NK-92 treated with Interleukin-12 subunit alpha and Interleukin-12 subunit beta, amount 100 ng/mL, for 24 hours (cell line): ENCODE results near the gene CTTN.

Experiments used
- DNase-seq: peaks from one replicate; lab custom pipeline; 2025; lab: John Stamatoyannopoulos, UW

CTTN gene

DNA sequence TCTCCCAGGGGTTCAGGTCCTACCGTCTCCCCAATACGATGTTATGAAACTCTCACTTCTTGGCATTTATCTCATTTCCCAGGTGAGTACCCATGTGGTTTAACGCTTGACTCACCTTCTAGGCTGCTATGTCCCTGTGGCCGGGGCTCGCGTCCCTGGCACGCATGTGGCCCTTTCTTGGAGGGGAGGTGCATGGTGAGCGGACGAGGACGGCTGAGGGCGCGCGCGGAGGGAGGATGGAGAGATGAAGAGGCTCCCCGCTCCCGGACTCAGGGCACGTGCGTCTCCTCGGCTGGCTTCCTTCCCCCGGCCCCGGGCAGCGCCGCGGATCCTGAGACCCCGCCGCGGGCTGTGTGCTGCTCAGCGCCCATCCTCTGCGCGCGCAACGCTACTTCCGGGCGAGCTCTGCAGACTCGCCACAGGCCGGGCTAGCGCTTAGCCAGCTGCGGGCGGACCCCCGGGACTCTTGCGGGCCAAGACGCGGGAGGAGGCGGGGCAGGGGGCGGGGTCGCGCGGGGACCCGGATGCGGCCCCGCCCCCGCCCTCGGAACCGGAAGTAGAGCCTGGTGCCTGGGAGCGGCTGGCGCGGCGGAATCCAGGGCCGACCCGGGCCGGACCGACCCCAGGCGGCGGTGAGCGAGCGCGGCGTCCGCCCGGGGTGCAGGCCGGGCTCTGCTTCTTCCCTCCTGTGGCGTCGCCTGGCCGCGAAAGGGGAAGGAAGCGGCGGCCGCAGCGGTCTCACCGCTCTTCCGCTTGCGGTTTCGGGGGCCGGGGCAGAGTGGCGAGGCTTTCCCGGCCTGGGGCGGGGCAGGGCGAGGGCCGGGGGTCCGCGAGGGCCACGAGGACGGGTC is at the start of gene CTTN:
CTTN (plus strand) TSS at position 547 of the 851 bp plus-strand sequence. CDS start 8,769 bp downstream, outside the sequence.
- DNase-seq: no peak

DNA sequence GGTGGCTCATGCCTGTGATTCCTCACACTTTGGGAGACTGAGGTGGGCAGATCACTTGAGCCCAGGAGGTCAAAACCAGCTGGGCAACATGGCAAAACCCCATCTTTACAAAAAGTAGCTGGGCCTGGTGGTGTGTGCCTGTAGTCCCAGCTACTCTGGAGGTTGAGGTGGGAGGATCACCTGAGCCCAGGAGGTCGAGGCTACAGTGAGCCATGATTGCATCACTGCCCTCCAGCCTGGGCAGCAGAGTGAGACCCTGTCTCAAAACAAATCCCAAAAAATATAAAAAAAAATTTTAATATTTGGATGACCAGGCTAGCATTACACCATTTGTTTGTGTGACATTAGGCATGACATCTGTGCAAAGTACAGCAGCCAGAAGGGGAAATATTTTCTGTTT is 49.7 kb upstream of the CTTN start:
- no peak for DNase-seq

DNA sequence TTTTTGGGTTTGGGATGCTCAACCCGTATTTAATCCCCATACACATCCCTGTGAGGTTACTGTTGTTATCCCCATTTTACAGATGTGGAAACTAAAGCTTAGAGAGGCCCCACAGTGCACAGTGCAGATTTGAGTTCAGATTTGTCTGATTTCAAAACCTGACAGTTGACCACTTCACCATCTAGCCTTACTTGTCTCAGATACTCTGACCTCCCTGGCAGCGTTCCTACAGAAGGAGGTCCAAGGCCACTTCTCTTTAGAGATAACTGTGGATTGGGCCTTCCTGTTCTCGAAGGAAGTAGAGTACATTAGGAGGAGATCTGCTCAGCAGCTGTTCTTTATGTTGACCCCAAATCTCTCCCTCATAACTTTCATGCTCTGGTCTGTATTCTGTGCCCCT is 46.7 kb upstream of the CTTN start:
- DNase-seq: no peak

GRCh38 chr11:70352100-70352499 is 46.2 kb upstream of the CTTN start:
- no peak for DNase-seq

- DNase-seq: no peak
These were observed 45.7 kb upstream of the CTTN start for GRCh38 chr11:70352601-70353000.

- no peak for DNase-seq
These were observed 45.0 kb upstream of the CTTN start for GRCh38 chr11:70353329-70353728.

DNA sequence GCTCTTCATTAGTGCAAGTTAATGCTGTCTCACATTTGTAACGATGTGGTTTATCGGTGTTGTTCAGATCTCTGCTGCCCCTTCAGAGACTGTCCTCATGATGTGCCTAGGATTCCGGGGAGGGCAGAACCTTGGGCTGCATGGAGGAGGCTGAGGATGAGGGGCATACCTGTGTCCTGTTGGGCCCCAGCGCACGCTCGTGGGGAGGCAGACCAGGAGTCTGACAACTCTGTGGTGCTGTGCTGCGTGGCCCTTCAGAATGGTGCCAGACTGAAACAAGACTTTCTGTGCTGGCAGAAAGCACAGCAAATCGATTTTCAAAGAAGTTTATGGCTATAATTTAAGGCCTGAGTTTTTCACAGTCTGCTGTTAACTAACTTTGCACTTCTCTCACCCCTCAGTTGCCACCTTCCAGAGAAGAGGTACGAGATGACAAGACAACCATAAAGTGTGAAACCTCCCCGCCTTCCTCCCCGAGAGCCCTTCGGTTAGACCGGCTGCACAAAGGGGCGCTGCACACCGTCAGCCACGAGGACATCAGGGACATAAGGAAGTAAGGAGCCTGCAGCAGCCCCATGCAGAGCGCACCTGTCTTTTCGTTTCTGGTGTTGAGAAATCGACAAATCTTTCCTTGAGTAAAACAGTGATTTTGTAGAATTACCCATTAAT is 44.3 kb upstream of the CTTN start:
- no peak for DNase-seq

DNA sequence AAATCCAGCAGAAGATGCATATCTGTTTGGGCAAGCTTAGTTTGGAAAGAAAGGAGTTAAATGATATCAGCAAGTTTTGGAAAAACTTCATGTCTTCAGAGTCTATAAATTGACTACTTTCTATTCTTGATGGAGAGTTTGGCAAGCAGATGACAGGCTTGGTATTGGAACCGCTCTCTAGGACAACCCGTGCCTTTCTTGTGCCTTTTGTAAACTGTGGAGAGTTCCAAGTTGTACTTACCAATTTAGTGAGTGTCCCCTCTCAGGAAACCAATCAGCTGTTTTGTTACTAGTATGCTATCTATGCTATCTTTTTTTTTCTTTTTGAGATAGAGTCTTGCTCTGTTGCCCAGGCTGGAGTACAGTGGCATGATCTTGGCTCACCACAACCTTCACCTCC is 43.7 kb upstream of the CTTN start:
- DNase-seq: no peak

DNA sequence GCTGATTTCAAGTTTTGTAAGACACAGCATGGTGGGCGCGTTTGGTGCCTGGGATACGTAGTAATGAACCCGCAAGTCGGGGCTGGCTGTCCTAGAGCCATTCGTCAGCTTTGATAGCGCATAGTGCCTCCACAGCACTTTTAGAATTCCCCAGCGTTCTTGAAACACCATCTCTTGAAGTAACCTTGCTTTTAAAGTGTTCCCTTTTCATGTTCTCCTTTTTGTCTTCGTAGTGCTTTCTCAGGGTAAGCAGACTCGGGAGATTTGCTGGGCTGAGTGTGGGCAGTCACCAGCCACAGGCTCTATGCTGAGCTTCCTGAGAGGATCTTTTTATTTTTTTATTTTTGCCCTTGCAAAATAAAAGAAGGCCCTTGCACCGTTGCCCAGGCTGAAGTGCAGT is 39.6 kb upstream of the CTTN start:
- DNase-seq: no peak

GRCh38 chr11:70359451-70360205 is 38.7 kb upstream of the CTTN start:
- no peak for DNase-seq

DNA sequence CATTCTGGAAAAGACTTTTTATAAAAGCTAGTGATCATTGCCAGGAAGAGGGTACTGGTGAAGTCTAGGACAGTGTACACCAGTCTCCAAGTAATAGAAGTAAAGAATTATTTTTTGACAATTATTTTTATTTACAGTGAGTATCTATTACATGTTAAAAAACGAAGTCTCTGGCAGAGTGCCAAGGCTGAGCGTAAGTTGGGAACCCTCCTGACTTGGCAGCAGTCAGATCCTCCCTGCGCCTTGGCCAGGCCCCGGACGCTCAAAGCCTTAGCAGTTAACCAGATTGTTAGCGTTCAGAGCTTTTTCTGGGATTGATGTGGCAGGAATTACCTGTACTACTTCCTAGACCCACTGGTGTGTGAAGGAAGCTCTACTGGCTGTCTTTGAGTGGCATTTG is 38.1 kb upstream of the CTTN start:
- no peak for DNase-seq

GRCh38 chr11:70364178-70364577 is 34.2 kb upstream of the CTTN start:
- DNase-seq: no peak

DNA sequence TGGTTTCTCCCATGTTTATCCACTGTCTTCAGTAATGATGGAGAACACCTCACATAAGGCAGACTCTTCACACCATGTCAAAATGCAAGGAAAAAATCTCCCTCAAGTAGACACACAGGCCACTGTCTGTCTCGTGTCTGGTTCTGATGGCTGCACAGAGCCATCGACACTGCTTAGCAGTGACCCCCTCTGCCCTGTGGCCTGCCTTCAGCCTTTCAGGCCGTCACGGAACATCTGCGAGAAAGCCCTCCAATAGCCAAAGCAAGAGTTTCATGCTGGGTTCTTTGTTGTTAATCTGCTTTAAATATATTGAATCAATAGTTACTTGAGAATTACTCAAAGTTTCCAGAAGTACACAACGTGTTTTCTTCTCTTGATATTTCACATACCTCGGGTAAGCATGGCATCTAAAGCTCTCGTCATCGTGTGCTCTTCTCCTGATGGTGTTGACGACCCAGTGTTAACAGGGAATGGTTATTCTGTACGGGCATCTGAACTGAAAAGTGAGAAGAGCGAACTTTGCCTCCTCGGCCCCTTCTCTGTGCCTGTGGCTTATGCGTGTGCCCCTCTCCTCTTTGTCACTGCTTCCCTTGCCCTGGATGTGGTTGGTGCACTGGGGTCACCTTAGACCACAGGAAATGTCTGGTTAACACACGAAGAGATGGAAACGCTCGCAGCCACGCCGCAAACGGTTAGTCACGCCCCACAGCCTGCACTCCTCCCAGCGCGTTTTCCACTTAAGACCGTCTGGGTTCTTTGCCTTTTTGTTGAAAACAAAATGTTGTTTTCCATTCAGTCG is 33.4 kb upstream of the CTTN start:
- peak; percentile 86 for DNase-seq

- DNase-seq: no peak
These were observed 32.8 kb upstream of the CTTN start for GRCh38 chr11:70365544-70365927.

GRCh38 chr11:70367071-70367470 is 31.3 kb upstream of the CTTN start:
- no peak for DNase-seq

GRCh38 chr11:70368961-70369360 is 29.4 kb upstream of the CTTN start:
- DNase-seq: no peak

DNA sequence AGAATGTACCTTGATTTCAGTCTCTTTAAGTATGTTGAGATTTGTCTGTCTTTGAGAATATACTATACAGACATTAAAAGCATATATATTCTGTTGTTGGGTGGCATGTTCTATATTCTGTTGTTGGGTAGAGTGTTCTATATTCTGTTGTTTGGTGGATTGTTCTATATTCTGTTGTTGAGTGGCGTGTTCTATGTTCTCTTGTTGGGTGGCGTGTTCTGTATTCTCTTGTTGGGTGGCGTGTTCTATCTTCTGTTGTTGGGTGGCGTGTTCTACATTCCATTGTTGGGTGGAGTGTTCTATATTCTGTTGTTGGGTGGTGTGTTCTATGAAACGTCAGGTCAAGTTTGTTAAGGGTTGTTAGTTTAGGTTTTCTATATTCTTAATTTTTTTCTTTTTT is 27.1 kb upstream of the CTTN start:
- no peak for DNase-seq

DNA sequence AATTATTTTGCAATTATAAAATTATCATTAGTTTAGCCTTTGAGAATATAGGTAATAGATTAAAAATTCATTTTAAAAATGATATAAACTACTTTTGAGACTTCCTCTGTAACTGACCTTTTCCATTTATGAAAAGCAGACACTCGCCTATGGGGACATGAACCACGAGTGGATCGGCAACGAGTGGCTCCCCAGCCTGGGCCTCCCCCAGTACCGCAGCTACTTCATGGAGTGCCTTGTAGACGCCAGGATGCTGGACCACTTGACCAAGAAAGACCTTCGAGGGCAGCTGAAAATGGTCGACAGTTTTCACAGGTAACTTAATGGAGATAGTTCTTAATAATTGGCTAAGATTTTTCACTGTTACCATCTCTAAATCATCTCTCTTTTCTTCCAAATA is 26.3 kb upstream of the CTTN start:
- DNase-seq: no peak

DNA sequence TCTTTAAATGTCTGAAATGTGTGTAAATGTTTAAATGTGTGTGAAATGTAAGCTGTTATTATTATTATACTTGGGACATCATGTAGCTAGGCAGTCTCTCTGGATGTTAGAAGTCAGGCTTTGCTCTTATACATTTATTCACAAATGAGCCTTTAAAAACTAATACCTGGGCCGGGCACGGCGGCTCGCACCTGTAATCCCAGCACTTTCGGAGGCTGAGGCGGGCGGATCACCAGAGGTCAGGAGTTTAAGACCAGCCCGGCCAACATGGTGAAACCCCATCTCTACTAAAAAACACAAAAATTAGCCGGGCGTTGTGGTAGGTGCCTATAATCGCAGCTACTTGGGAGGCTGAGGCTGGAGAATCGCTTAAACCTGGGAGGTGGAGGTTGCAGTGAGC is 21.7 kb upstream of the CTTN start:
- no peak for DNase-seq

DNA sequence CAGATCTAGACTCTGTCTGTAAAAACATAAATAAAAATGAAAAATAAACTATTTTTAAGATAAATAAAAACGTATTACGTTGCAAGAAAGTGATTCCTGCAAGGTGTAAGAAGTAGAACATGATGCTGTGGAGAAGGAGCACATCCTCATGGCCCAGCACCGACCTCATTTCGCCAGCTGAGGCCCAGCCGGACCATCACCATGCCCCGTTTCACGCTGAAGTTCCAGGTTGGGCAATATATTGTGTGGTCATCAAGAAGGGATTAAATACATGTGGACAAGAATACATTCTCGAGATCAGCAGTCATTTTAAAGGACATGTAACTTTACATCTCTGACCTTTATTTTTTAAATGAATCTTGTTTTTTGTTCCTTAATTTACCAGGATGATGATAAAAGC is 20.7 kb upstream of the CTTN start:
- no peak for DNase-seq

- DNase-seq: no peak
These were observed 19.7 kb upstream of the CTTN start for GRCh38 chr11:70378506-70379134.

DNA sequence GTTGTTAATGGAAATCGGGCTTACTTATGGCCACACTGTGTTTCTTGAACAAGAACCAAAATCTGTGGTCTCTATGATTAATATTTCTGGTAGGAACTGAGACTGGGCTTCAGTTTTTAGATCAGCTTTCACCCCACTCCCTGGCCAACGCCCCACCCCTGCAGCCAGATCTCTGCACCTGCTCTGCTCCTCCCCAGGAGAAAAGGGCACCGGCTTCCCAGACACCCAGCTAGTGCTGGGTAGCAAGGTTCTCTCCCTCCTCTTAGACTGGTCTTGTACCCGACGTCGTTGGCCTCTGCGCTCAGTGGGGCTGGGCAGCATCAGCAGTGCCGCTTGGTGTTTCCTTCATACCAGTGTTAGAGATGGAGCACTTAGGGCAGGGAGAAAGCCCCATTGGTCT is 17.0 kb upstream of the CTTN start:
- DNase-seq: no peak
